HG03558 (cell line): ENCODE data around the gene RERE.
"Not testable (repeated sequence)": the region's sequence is repeated elsewhere in the genome, so short reads cannot be mapped to it uniquely, and the experiment has no call there.

Experiments used
- ATAC-seq: cut with Tn5 transposase; IDR thresholded peaks from one replicate; pipeline ENCODE4 v1.9.1; 2021; ENCODE audit warnings: moderate number of reproducible peaks; ENCODE audit not compliant: unreplicated experiment; ENCODE audit errors: extremely low read depth

The RERE gene

DNA sequence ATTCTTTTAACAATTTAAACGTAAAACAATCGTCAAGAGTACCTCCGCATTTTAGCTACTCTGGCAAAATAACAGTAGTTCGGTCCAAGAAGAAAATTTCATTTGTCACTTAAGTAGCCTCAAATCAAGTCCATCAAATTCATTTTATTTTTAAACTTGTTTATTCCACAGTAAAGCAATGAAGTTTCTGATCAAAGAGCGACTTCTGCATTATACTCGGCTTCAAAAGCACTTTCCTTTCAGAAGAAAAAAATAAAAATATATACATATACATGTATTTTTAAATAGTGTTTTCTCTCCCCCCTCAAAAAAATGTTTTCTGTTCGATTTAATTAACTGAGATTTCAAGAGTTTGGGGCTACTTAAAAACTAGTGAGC is 115.0 kb downstream of the RERE start:
- ATAC-seq, result no peak

DNA sequence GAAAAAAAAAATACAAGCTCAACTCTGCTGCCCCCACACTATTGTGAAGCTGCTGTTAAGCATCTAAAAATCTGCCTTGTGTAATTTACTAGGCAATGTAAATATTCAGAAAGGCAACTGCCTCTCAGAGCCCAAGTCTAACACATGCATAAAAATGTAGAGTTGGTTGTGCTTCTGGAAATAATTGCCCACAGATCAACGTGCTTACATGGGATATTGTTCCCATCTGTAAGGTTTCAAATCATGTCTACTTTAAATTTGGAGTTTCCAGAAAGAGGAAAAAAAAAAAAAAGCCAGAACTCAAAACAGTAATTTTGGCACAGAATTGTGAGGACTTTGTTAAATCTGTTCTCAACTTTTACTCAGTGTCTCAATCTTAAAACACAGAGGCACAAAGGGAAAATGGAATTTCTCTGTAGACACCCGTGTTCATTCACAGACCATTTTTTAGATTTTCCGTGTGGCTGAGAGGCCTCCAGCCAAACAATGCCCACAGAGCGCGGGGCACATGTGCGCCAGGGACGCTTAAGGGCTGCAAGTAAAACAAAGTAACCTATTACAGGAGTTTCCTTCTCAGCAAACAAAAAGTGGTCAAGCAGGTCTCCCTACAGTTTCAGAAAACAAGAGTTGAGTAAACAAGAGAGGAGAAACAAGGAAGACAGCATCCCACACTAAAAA is 115.5 kb downstream of the RERE start:
- no peak for ATAC-seq

DNA sequence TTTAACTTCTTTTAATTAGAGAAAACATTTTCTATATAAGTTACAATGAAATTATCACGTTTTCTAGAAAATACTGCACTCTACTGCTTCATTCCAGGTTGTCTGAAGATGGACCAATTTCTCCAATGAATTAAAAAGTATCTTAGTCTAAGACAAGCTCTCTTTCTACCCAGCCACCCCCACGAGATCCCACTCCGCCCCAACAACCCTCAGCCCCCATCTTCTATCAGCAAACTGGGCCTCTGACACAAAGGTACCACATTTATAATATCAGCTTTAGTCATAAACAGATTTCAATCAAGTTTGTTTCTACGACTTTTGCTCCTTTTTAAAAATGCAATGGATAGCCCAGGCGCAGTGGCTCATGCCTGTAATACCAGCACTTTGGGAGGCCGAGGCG is 117.8 kb downstream of the RERE start:
- ATAC-seq, result no peak

DNA sequence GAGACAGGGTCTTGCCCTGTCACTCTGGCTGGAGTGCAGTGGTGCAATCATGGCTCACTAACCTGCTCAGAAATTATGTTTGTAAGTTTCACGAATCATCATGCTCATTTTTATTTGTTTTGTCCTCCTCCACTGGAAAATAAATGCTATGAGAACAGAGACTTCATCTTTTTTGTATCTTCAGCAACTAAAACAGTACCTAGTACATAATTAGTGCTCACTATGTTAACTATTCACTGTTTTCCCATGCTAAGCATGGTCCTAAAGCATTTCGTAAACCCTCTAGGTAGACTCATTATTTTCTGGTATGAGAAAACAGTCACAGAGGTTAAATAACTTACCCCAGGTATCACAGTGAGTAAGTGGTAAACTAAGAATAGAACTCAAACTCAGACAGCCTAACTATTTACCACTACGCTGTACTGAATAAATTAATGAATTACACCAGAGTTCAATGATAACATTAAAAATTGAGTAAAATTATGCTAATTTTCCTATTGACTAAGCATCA is 118.4 kb downstream of the RERE start:
- no peak for ATAC-seq

DNA sequence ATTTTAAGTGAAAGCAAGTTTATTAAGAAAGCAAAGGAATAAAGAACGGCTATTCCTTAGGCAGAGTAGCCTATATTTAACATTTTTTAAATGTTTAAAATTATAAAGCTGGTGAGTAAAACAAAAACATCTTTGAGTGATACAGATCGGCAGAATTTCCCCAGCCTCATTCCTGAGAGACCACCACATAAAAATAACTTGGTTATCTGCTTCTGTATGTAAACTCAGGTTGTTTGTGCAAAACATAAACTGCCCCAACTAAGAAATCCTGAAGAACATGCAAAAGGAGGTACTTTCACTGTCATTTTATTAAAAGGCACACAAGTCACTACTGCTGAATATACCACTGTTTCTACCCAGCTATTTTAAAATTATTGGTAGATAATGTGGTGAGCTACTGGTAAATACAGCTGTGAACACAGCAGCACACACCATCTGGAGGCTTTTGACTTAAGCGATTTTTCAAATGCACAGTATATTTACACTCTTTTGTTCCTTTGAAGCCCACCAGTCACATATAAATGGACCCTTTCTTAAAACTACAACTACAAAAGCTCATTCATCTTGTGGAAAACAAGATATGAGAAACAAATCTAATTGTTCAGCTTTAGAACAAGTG is 119.3 kb downstream of the RERE start:
- no peak for ATAC-seq

DNA sequence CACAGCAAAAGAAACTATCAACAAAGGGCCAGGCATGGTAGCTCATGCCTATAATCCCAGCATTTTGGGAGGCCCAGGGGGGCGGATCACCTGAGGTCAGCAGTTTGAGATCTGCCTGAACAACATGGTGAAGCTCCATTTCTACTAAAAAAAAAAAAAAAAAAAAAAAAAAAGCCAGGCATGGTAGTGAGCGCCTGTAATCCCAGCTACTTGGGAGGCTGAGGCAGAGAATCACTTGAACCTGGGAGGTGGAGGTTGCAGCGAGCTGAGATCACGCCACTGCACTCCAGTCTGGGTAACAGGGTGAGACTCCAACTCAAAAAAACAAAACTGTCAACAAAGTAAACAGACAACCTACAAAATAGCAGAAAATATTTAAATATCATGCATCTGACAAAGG is 122.0 kb downstream of the RERE start:
- ATAC-seq, result not testable (repeated sequence)

DNA sequence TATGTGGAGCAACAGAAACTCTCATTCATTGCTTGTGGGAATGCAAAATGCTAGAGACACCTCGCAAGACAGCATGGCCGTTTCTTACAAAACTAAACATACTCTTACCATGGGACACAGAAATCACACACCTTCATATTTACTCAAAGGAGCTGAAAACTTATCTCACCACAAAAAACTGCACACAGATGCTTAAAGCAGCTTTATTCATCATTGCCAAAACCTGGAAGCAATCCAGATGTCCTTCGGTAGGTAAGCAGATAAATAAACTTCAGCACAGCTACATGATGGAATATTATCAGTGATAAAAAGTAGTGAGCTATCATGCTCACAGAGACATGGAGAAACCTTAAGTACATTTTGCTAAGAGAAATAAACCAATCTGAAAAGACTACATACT is 124.3 kb downstream of the RERE start:
- no peak for ATAC-seq

DNA sequence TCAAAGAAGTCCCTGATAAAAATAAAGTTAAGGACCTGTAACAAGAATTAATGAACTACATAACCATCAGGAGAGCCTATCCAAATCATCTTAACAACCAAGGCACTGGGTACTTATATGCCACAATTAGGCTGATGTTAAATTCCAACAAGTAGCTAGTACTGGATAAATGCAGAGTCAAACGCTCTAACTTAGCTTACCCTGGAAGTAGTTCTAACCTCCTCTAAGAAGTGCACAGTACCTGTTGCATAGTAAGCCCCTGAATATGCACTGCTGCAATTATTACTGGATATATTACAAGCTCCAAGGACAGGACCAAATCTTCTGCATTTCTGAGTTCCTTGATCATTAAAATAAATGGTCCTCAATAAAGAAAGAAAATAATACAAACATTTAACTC is 125.8 kb downstream of the RERE start:
- no peak for ATAC-seq

DNA sequence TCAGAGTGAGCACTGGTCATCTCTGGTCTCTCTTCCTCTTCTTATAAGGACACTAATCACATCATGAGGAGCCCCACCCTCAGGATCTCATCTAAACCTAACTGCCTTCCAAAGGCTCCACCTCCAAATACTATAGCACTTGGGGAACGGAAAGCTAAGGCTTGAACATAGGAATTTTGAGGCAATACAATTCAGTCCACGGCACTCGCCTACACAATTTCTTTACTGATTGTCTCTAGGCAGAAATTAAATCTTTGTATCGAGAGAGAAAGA is 127.3 kb downstream of the RERE start:
- no peak for ATAC-seq

DNA sequence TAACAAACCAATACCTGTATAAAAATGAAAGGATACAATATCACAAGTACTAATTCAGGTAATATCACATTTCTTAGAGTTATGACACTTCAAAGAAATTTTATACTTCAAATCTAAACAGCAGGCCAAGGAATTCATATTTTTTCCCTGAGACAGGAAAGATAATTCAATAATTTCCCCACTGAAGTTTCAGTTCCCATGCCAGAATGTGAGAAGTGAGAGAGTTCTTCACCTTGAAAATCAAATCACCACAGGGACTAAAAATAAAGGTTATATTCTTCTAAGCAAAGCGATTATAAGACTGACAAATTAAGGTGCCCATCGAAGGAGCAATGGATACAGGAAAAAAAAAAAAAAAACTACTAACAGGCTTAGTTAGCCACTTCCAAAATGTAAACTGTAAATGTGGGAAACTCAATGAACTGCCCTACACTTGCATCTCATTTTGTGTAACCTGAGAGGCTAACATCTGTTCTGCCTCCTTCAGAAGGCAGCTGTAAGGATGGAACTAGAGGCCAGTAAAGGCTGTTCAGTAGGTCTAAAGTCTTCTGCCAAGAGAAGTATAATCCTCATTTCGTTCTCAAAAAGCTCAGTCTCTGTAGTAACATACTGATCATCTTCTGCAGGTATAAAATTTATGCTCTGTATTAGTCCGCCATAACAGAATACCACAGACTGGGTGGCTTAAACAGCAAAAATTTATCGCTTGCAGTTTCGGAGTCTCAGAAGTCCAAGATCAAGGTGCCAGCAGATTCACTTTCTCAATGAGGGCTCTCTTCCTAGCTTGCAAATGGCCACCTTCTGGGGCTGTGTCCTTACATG is 127.8 kb downstream of the RERE start:
- no peak for ATAC-seq

DNA sequence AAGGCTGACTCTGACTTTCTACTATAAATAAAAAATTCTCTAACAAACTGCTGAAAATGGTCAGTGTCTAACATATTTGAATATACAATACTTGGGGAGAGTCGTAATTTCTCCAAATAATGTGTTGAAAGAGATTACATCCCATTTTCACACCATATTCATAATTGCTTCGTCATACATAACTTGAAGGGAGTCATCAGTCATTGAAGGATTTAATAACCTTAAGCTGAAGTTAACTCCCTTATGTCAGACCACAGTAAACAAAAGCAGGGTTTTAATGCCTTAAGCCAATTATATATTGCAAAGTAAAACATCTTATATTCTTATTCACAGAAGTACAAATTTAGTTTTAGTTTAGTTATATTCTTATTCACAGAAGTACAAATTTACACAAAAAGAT is 129.9 kb downstream of the RERE start:
- no peak for ATAC-seq

DNA sequence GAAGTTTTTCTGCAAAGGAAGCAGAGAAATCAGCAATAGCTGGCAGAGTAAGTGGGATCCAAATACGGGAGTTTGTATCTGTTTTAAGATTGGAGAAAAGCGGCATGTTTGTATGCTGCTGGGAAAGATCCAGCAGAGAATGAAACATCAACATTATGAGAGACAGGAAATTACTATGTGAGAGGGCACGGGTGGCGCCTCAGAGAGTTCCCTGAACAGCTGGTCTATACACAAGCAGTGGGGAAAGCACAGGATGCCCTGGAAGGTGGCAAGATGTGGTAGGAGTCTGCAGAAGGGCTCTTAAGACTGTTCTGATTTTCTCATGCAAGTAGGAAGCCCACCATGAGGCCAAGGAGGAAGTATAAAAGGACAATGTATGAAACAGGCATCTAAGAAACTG is 130.4 kb downstream of the RERE start:
- ATAC-seq, result no peak

DNA sequence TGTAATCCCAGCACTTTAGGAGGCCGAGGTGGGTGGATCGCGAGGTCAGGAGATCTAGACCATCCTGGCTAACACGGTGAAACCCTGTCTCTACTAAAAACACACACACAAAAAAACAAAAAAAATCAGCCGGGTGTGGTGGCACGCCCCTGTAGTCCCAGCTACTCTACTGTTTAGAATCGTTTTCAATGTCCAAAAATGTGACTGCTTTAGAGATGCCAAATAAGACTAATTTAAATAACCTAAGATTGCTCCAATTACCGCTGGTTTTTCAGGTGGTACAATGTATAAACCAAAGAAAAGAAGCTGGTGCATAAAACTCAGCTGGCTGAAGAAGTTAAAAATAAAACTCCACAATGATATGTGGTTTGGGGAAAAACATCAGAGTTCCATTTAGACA is 132.0 kb downstream of the RERE start:
- no peak for ATAC-seq

DNA sequence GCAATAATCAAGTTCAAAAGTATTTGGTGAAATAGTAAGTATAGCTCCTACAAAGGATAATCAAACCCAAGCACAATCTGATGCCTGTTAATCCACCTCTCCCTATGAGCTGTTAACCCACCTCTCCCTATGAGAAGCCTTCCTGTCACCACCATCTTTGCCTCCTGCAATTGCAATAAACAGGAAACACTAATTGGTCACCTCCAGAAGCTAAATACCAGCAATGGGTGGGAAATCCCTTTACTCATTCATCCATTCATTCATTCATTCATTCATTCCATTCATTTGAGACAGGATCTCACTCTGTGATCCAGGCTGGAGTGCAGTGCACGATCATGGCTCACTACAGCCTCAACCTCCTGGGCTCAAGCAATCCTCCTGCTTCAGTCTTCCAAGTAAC is 132.8 kb downstream of the RERE start:
- no peak for ATAC-seq

DNA sequence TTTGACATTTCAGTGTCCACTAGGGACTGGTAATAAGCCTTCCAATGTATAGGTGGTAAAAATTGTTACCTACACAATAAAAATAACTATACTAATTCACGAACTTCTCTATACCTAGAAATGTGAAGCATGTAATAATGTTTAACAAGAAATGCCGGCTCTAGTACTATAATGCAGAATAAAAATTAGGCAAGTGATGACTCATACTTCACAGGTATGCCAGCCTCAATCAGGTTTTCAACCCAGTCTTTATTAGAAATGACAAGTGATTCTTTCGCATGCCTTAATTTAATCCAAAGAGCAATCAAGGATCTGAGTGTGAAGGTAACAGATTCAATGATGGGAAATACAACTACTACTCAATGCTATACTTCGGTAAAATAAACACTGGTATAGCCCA is 134.9 kb downstream of the RERE start:
- ATAC-seq, result no peak

DNA sequence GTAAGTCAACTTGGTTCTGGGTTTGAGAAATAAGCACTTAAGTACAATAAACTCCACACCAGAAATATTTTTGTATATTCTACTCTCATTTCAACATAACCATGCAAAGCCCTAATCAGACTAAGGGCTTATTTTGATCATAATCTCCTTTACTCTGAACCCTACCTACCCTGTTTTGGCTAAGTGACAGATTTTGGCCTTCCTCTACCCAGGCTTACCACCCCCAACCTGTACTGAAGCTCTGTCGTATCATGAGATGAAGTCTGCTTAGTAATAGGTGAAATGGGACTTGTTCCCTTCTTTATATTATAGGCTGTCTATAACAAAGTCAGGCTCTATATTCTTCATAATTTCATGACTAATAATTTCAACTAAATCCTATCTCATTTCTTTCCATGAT is 135.5 kb downstream of the RERE start:
- ATAC-seq, result no peak

DNA sequence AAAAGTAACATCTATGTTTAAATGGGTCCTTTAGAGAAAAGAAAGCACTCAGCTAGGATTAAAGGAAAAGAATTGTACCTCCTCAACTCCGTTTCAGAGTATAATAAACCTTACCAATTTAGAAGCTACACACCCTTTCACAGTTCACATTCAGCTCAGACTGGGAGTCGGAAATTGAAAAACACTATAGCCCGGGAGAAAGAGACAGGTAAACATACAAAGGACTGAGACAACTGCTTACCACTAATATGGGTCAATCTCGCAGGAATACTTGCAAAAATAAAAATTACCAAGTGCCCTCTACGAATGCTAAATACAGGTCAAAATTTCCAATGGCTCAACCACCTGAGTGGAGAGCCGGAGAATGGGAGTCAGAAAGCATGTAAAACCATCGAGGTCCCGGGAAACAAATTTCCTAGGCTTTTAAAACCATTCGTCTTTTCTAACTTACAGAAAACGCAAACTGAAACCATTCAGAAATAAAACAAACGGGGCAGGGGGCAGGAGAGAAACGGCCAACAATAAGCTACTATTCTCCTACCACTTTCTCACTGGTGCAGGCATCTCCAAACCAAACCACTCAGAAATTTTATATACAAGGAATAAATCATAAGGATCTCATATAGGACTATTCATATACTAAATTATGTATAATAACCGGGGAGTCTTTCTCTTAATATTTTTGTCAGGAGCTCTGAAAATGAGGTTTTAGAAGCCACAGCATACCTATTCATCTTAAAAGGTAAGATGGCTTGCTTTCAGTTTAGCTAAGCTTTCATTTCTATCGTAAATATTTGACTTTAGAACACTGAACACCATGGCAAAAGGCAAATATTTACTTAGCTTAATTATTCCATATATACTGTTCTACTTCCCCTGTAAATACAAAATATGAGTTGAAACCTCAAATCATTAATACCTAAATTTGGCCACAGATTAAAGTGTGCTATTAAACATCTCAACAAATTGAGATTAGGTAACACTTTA is 136.5 kb downstream of the RERE start:
- ATAC-seq, result no peak

DNA sequence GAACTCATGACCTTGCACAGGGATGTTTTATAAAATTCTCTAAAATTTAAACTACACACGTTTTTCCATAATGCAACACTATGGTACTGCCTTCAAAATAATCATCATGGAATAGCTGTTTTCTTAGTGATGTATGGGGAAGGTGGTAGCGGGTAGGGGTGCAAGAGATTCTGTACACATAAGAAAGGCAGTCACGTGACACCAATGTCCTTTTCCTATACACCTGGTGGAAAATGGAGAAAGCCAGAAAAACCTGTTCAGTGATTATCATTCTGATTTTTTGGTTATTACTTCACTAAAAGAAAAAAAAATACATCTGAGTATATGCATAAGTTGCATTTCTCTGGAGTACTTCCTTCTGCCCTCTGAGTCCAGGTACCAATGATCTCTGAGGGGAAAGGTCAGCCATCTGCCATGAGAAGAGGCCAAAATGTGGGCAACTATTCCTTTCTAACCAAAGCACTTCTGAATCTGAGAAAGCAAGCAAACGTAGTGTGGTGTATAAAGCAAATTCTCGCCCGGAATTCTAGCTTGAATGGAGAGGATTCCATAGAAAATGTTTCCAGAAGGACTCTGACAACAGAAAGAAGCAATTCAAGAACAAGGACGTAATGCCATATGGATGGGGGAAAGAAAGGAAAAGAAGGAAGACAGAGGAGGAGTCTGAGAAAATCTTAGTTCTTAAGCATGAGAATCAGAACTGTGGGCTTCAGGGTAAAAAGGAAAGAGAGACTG is 137.3 kb downstream of the RERE start:
- no peak for ATAC-seq

DNA sequence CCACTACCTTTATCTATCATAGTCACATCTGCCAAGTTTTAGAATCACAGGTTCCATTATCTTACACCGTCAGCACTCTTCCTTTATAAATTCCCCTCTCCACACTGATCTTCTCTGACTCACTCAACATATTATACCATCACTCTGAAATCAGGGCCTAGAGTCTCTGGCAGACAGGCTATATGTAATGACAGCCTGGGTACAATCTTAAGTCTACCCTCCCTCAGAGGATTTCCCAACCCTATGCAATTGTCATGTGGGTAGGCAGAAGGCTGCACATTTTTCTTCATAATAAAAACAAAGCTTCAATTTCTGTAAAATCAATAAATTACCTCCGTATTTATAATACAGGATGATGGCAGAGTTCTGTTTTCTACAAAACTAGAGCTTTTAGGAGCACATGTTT is 138.0 kb downstream of the RERE start:
- no peak for ATAC-seq
